Fibroblast of lung (primary cell): ENCODE results near the gene CCNK.

Experiments
- EZH2 ChIP-seq: IDR thresholded peaks from 2 replicates; pipeline ENCODE4 v1.5.1; 2012; ENCODE audit warnings: low read length, control low read depth, mild to moderate bottlenecking; ENCODE audit errors: missing control alignments
- TF ChIP-seq, protein P1 (sequence below), 2 donors: IDR thresholded peaks in 1 of 2; conservative IDR thresholded peaks in 1 of 2; 1 replicate in 1 of 2; 2 replicates in 1 of 2; pipeline ENCODE4 v1.5.1; 2011 to 2012; ENCODE audit warnings: low read length in 2 of 2, control low read depth in 1 of 2, inconsistent platforms in 1 of 2, low read depth in 1 of 2, mild to moderate bottlenecking in 1 of 2

GRCh38 chr14:99525699-99526080 lies 44.5 kb downstream of the CCNK start:
- TF ChIP-seq, protein P1, sequence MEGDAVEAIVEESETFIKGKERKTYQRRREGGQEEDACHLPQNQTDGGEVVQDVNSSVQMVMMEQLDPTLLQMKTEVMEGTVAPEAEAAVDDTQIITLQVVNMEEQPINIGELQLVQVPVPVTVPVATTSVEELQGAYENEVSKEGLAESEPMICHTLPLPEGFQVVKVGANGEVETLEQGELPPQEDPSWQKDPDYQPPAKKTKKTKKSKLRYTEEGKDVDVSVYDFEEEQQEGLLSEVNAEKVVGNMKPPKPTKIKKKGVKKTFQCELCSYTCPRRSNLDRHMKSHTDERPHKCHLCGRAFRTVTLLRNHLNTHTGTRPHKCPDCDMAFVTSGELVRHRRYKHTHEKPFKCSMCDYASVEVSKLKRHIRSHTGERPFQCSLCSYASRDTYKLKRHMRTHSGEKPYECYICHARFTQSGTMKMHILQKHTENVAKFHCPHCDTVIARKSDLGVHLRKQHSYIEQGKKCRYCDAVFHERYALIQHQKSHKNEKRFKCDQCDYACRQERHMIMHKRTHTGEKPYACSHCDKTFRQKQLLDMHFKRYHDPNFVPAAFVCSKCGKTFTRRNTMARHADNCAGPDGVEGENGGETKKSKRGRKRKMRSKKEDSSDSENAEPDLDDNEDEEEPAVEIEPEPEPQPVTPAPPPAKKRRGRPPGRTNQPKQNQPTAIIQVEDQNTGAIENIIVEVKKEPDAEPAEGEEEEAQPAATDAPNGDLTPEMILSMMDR (conservative IDR thresholded peaks at IDR 0.05 in 1 of 2, IDR thresholded peaks at IDR 0.05 in 1 of 2; ENCODE audit: low read depth in 1 of 2, low read length in 2 of 2): no peak
- TF ChIP-seq EZH2: no peak
